NCI-H1048 (cell line): ENCODE measurements around the gene PEAK1.

Source experiments
- DNase-seq: peaks from one replicate; lab custom pipeline; 2025; lab: John Stamatoyannopoulos, UW

The PEAK1 gene

GRCh38 chr15:77126529-77127326 lies 293.2 kb downstream of the PEAK1 start:
- DNase-seq: no peak

DNA sequence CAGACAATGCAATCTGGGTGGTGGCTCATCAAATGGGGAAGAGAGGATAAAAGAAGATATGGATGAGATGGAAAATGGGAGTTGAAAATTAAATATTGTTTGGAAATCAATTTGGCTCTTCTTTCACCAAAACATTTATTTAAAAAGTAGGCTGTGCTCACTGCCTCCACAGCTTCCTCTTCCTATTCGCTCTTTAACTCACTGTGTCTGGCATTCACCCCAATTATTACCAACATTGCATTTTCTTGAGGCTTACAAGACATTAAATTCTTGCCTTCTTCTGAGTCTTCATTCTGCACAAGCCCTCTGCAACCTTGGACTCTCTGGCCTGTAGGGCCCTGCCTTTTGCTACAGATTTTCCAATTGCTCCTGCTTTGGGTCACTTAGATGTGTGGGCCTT lies 296.1 kb downstream of the PEAK1 start:
- no peak for DNase-seq

DNA sequence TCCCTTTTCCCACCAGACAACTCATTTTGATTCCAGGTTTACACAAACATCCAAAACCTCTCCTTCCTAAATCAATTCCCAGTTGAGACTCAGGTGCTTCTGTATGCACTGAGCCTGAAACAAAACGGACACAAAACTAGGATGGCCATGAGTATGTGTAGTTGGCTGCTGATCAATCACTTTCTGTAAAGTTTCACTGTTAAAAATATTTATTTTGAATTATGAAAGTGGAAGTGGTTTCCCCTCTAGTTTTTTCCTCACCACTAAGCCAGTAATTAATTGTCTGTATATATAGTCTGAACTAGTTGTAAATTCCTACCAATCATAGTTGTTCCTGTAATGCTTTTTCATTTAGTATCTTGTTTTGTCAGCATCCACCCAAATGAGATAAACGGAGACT lies 297.3 kb downstream of the PEAK1 start:
- DNase-seq: no peak

DNA sequence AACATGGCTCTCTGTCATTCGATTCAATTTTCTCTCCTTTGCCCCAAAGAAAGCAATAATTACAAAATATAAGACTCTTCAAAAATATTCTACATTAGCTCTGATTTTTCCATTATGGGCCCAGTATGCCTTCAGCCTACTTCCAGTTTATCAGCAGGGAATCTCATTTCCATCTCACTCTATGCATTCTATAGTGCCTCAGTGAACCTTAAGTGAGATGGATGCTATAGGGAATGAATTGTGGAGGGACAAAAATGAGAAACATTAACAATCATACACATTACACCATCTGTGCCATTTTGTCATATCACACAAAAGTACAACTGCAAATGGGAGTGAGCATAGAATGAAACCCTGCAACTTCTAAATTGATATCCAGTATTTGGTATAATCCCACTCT lies 298.3 kb downstream of the PEAK1 start:
- no peak for DNase-seq

- DNase-seq: no peak
Observed at GRCh38 chr15:77120576-77120975, 299.3 kb downstream of the PEAK1 start.

DNA sequence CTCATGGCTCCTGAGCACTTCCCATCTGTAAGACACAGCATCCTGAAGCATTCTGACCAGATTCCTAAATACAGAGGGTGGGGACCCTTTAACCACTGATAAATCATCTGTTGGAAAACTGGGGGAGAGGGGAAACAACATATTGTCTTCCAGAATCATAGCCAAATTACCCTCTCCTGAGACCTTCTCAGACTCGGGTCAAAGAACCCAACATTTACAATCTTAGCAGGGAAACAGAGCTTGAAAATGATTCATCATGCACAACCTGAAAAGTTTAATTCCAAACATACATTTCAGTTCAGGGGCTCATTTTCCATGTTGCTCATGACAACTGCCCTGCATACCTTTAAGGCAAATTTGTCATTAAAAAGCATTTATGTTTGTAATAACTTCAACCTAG lies 300.5 kb downstream of the PEAK1 start:
- DNase-seq: no peak

GRCh38 chr15:77118882-77119321 lies 301.0 kb downstream of the PEAK1 start:
- peak; percentile 11 for DNase-seq

GRCh38 chr15:77115179-77115578 lies 304.7 kb downstream of the PEAK1 start:
- no peak for DNase-seq

DNA sequence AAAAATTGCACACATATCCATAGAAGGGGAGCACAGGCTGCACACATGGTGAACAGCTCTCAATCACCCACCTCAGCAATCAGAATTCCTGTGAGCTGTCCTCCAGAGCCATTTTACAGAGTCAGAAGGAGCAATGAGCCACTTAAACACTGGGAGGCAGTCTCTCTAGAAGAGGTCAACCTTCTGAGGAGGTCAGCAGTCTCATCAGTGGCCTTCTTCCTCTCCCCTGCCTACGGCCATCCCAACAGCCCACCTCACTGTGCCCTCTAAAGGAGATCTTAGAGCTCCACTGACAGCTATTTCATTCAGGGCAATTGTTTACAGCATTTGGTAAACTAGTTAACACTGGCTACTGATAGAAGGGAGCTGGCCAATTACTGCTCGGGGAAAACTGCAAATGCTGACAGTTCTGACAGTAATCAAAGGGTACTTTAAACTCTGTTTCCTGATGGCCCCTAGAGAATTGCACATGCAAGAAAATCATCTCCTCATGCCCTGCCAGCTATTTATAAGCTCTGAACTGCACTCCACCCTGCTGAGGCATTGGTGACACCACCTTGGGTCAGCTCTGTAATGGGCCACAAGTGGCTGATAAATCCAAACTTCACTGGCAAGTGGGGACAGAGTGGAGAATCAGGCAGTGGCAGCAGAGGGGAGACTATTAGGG lies 306.9 kb downstream of the PEAK1 start:
- DNase-seq: no peak

DNA sequence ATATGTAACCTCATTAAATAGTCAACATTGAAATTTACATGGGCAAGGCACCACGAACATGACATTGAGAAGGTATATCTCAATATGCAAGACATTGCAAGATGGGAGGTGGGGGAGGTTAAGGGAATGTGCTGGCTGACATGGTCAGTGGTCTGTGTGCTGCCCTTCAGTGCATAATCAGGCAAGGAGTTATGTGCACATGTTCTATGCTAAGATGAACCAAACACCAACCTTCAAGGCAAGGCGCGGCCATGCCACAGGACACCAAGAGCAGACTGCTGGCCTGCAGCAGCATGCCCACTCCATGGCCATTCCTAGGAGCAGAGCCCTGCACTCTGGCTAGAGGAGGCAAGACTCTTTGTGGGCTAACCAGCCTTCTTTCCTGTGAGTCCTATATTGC lies 308.1 kb downstream of the PEAK1 start:
- DNase-seq: no peak

GRCh38 chr15:77107531-77108355 lies 312.2 kb downstream of the PEAK1 start:
- DNase-seq: no peak

GRCh38 chr15:77107068-77107467 lies 312.8 kb downstream of the PEAK1 start:
- no peak for DNase-seq

DNA sequence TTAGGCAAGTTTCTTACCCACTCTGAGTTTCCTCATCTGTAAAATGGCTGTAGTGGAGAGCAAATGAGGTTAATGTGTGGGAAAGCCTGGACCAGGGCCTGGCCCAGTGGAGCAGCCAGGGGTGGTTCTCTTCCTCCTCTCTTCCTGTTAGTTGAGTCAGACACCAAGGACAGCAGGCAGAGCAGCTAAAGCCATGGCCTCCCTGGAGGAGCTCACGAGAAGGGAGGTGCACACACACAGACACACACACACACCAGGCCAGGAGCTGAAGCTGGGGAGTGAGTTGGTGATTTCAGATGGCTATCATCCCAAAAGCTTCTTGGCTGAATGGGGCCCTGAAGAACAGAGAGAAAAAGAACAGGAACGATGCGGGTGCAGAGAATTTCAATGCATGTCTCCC lies 315.7 kb downstream of the PEAK1 start:
- no peak for DNase-seq

DNA sequence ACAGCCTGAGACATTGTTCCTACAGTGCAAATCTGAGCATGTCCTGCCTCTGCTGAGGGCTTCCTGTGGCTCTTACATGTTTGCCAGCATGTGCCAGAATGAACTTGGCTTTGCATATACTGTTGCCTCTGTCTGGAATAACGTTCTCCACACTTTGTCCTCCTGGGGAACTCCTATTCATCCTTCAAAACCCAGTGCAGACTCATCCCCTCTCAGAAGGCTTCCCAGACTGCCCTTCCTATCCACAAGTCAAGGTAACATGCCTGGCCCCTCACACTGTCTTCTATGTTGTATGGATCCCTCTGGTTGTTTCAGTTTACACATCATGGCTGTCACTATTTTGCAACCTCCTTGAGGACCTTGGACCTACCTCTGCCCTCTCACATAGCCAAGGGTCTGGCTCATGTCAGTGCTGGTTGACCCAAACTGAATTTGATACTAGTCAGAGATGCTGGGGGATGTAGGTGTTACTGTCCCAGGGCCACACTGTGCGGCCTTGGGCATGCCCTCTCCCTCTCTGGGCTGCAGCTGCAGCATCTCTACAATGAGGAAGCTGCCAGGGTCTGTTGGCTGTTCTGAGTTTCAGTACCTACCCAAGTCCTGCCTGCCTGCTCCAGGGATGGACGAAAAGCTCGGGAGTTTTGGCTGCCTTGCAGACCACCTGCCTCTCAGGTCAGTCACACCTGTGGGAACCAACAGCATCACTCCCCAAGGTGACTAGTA lies 320.0 kb downstream of the PEAK1 start:
- no peak for DNase-seq

- no peak for DNase-seq
Observed at GRCh38 chr15:77098572-77098971, 321.3 kb downstream of the PEAK1 start.

GRCh38 chr15:77097921-77098320 lies 322.0 kb downstream of the PEAK1 start:
- DNase-seq: no peak

DNA sequence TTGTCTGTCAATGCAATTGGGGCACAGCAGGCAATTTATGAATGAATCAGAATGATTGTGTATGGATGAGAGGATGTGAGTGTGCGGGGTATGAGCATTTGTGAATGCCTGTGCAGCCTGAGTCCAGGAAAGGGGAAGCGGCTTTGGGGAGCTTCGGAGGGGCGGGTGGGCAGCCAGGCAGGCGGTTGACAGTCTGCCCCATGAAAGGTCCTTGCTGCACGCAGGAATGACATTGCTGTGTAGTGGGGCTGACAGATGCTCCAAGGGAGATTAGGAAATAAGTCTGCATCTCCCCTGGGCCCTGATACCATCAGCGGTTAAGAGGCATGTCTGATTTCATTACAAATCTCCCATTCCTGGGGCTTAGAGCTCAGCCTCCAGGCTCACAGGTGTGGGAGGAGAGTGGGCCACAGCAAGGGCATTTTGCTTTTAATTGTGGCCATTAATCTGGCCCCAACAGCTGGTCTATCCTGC lies 322.6 kb downstream of the PEAK1 start:
- DNase-seq: no peak

- no peak for DNase-seq
Observed at GRCh38 chr15:77096541-77096940, 323.4 kb downstream of the PEAK1 start.

DNA sequence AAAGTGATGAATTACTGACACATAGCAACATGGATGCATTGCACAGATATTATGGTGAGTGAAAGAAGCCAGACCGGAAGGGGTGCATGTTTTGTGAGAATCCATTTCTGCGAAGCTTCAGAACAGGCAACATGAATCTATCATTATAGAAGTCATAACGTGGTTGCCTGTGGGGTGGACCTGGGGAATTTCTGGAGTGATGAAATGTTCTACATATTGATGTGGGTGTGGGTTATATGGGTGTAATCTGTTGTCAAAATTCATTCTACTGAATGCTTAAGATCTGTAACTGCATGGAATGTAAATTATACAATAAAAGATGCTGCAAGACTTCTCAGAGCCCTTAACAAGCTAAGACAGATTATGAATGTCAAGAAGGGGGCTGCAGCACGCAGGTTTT lies 323.8 kb downstream of the PEAK1 start:
- DNase-seq: no peak

DNA sequence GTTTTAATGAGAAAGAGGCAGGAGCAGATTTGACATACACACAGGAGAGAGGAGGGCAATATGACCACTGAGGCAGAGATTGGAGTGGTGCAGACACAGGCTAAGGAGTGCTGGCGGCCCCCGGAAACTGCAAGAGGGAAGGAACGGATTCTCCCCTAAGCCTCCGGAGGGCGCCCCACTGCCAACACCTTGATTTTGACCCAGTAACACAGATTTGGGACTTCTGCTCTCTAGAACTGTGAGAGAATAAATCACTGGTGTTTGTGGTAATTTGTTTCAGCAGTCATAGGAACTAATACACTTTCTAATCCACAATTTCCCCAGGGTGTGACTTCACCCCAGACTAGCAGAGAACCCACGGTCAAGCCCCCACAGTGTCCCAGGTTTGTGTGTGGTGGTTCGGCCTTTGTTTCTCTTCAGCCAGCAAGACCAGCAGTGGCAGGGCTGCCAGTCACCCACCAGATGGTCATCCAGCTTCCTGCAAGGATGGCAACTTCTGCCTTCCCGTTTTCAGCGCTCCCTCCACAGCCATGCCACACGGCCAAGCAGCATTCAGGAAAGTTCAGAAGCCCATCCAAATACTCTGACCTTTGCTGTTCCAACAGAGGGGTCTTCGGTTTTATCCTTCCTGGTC lies 325.4 kb downstream of the PEAK1 start:
- DNase-seq: no peak

DNA sequence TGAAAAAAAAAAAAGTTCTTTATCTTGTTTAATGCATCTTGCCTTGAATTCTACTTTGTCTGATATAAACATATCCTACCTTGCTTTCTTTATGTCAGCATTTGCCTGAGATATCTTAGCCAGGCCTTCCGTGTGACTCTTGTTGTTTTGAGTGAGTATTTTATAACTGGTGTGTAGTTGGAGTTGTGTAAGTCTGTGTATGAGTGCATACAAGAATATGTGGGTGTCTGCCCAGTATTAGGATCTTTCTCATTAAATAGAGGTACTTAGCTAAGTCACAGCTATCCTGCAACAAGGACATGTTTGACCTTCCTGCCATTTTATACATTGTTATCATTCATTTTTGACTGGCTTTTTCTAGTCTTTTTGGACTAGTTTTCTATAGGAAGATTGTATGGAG lies 326.5 kb downstream of the PEAK1 start:
- DNase-seq: no peak
